ENCODE measurements around the gene TOX3. TPM values are rescaled to one million over a fixed set of nuclear protein-coding genes. Genes with fewer than 3 reads are reported as not detected.

TOX3 gene
- polyA plus RNA-seq, 1 donor = 10.9 TPM

- Histone ChIP-seq H3K36me3 (ENCODE audit: control insufficient read depth, insufficient read depth, low read length) (no peaks in the 10 kb centered on the region), H3K27me3 (ENCODE audit: control insufficient read depth, insufficient read depth, low read length) (peaks cover 15% of the 10 kb centered on the region), H3K27ac (ENCODE audit: low read length) (no peak overlapping the region), H3K4me3 (ENCODE audit: low read length) (no peak overlapping the region), H3K9me3 (ENCODE audit: control insufficient read depth, low read depth, low read length) (no peaks in the 10 kb centered on the region), H3K4me1 (ENCODE audit: control insufficient read depth, insufficient read depth, low read length) (peaks cover 9% of the 10 kb centered on the region)
- WGBS (ENCODE audit: insufficient coverage, low lambda C conversion rate) = 45% methylated on average over 3 of the region's 11 CpGs
- peak in 1 of 2 donors; percentile 53 for DNase-seq
Observed at GRCh38 chr16:52549011-52549692, 2.2 kb upstream of the TOX3 start.

GRCh38 chr16:52548261-52549010 lies 1.5 kb upstream of the TOX3 start:
- peak in 1 of 2 donors; percentile 36 for DNase-seq
- peak overlapping the region; percentile 26 for H3K27ac ChIP-seq (ENCODE audit: low read length)
- no peak overlapping the region for H3K4me3 ChIP-seq (ENCODE audit: low read length)
- H3K9me3 ChIP-seq (ENCODE audit: control insufficient read depth, low read depth, low read length) = no peaks in the 10 kb centered on the region
- peaks cover 15% of the 10 kb centered on the region for H3K27me3 ChIP-seq (ENCODE audit: control insufficient read depth, insufficient read depth, low read length)
- 80% methylated on average over 1 of the region's 10 CpGs for WGBS (ENCODE audit: insufficient coverage, low lambda C conversion rate)
- no peaks in the 10 kb centered on the region for H3K36me3 ChIP-seq (ENCODE audit: control insufficient read depth, insufficient read depth, low read length)
- H3K4me1 ChIP-seq (ENCODE audit: control insufficient read depth, insufficient read depth, low read length) = peaks cover 9% of the 10 kb centered on the region

DNA sequence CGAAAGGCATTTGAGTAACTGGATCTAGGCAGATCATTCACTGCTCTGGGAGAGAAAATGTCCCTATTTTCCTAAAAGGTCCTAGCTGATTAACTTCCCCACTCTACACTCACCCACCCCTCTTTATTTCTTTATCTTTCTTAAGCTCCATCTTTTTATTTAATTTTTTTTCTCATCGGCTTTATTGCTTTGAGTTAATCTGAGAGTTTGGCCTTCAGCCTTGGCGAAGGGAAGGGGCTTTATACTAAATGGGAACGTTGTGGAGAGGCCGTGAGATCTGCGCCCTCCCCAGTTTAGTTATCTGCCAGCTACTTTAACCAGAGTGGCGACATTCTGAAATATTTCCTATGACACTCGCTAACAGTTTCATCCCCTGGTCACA lies 882 bp upstream of the TOX3 start:
- no peak for DNase-seq
- H3K4me3 ChIP-seq (ENCODE audit: low read length) = peak overlapping the region; percentile 53
- H3K9me3 ChIP-seq (ENCODE audit: control insufficient read depth, low read depth, low read length) = no peaks in the 10 kb centered on the region
- H3K36me3 ChIP-seq (ENCODE audit: control insufficient read depth, insufficient read depth, low read length) = no peaks in the 10 kb centered on the region
- 50% methylated on average over 1 of the region's 8 CpGs for WGBS (ENCODE audit: insufficient coverage, low lambda C conversion rate)
- peaks cover 9% of the 10 kb centered on the region for H3K4me1 ChIP-seq (ENCODE audit: control insufficient read depth, insufficient read depth, low read length)
- peak overlapping the region; percentile 61 for H3K27ac ChIP-seq (ENCODE audit: low read length)
- H3K27me3 ChIP-seq (ENCODE audit: control insufficient read depth, insufficient read depth, low read length) = peaks cover 15% of the 10 kb centered on the region

- WGBS (ENCODE audit: insufficient coverage, low lambda C conversion rate) = no CpG with 5 or more reads among the region's 79 CpGs
- H3K27me3 ChIP-seq (ENCODE audit: control insufficient read depth, insufficient read depth, low read length) = peaks cover 15% of the 10 kb centered on the region
- H3K27ac ChIP-seq (ENCODE audit: low read length) = peak overlapping the region; percentile 28
- peak in 1 of 2 donors; percentile 58 for DNase-seq
- no peaks in the 10 kb centered on the region for H3K9me3 ChIP-seq (ENCODE audit: control insufficient read depth, low read depth, low read length)
- H3K36me3 ChIP-seq (ENCODE audit: control insufficient read depth, insufficient read depth, low read length) = no peaks in the 10 kb centered on the region
- peak overlapping the region; percentile 70 for H3K4me3 ChIP-seq (ENCODE audit: low read length)
- H3K4me1 ChIP-seq (ENCODE audit: control insufficient read depth, insufficient read depth, low read length) = peaks cover 9% of the 10 kb centered on the region
Observed at GRCh38 chr16:52546291-52547003, 496 bp downstream of the TOX3 start.

DNA sequence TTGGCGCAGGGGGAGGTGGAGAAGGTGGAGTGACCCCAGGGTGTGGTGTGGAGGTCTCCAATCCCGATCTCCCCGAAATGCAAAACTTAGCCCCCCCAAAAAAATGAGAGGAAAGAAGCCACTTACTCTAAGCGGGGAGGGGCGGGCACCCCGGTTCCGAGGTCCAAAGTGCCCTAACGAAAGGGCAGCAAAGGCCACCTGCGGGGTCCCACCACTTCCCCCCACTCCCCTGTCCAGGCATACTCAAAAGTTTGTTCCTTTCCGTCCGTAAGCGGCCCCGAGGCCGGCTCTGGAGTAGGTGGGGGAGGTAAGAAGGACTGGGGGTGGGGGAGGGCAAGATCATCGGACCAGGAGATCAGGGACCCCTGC lies 1.1 kb downstream of the TOX3 start:
- H3K4me1 ChIP-seq (ENCODE audit: control insufficient read depth, insufficient read depth, low read length) = peaks cover 9% of the 10 kb centered on the region
- no peaks in the 10 kb centered on the region for H3K36me3 ChIP-seq (ENCODE audit: control insufficient read depth, insufficient read depth, low read length)
- peaks cover 15% of the 10 kb centered on the region for H3K27me3 ChIP-seq (ENCODE audit: control insufficient read depth, insufficient read depth, low read length)
- DNase-seq = peak in 1 of 2 donors; percentile 34
- no CpG with 5 or more reads among the region's 15 CpGs for WGBS (ENCODE audit: insufficient coverage, low lambda C conversion rate)
- peak overlapping the region; percentile 70 for H3K4me3 ChIP-seq (ENCODE audit: low read length)
- no peaks in the 10 kb centered on the region for H3K9me3 ChIP-seq (ENCODE audit: control insufficient read depth, low read depth, low read length)
- H3K27ac ChIP-seq (ENCODE audit: low read length) = peak overlapping the region; percentile 2

GRCh38 chr16:52545222-52545897 lies 1.6 kb downstream of the TOX3 start:
- DNase-seq = peak in 1 of 2 donors; percentile 49
- Histone ChIP-seq H3K9me3 (ENCODE audit: control insufficient read depth, low read depth, low read length) (no peaks in the 10 kb centered on the region), H3K27me3 (ENCODE audit: control insufficient read depth, insufficient read depth, low read length) (peaks cover 15% of the 10 kb centered on the region), H3K4me3 (ENCODE audit: low read length) (peak overlapping the region; percentile 70), H3K36me3 (ENCODE audit: control insufficient read depth, insufficient read depth, low read length) (no peaks in the 10 kb centered on the region), H3K4me1 (ENCODE audit: control insufficient read depth, insufficient read depth, low read length) (peaks cover 9% of the 10 kb centered on the region), H3K27ac (ENCODE audit: low read length) (peak overlapping the region; percentile 2)
- 0% methylated on average over 3 of the region's 36 CpGs for WGBS (ENCODE audit: insufficient coverage, low lambda C conversion rate)

- Histone ChIP-seq H3K27ac (ENCODE audit: low read length) (no peak overlapping the region), H3K27me3 (ENCODE audit: control insufficient read depth, insufficient read depth, low read length) (peaks cover 14% of the 10 kb centered on the region), H3K36me3 (ENCODE audit: control insufficient read depth, insufficient read depth, low read length) (no peaks in the 10 kb centered on the region), H3K4me1 (ENCODE audit: control insufficient read depth, insufficient read depth, low read length) (peaks cover 9% of the 10 kb centered on the region), H3K4me3 (ENCODE audit: low read length) (peak overlapping the region; percentile 70), H3K9me3 (ENCODE audit: control insufficient read depth, low read depth, low read length) (no peaks in the 10 kb centered on the region)
- WGBS (ENCODE audit: insufficient coverage, low lambda C conversion rate) = no CpG with 5 or more reads among the region's 2 CpGs
- DNase-seq = no peak
Observed at GRCh38 chr16:52544703-52545102, 2.2 kb downstream of the TOX3 start.

DNA sequence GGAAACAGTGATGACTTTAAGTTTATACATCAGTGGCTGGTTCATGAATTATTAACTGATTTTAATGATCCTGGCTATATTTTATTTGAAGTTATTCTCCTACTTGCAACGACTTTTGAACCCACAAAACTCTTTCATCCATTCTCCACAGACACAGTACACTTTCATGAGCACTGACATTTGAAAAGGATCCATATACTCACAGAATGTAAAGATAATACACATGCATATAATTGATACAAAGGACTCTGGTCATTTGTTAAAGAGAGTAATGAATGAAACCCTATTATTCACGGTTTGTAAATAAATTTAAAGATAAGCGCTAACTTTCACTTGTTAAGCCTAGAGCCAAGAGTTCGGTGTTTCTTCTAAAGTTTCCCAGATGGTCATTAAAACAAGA lies 3.3 kb downstream of the TOX3 start:
- peaks cover 8% of the 10 kb centered on the region for H3K4me1 ChIP-seq (ENCODE audit: control insufficient read depth, insufficient read depth, low read length)
- peaks cover 13% of the 10 kb centered on the region for H3K27me3 ChIP-seq (ENCODE audit: control insufficient read depth, insufficient read depth, low read length)
- no peak overlapping the region for H3K27ac ChIP-seq (ENCODE audit: low read length)
- H3K36me3 ChIP-seq (ENCODE audit: control insufficient read depth, insufficient read depth, low read length) = peaks cover 2% of the 10 kb centered on the region
- H3K9me3 ChIP-seq (ENCODE audit: control insufficient read depth, low read depth, low read length) = no peaks in the 10 kb centered on the region
- peak in 1 of 2 donors; percentile 27 for DNase-seq
- 0% methylated on average over 1 of the region's 4 CpGs for WGBS (ENCODE audit: insufficient coverage, low lambda C conversion rate)
- no peak overlapping the region for H3K4me3 ChIP-seq (ENCODE audit: low read length)

- DNase-seq = no peak
- H3K27ac ChIP-seq (ENCODE audit: low read length) = no peak overlapping the region
- H3K27me3 ChIP-seq (ENCODE audit: control insufficient read depth, insufficient read depth, low read length) = peaks cover 4% of the 10 kb centered on the region
- H3K9me3 ChIP-seq (ENCODE audit: control insufficient read depth, low read depth, low read length) = no peaks in the 10 kb centered on the region
- peaks cover 2% of the 10 kb centered on the region for H3K36me3 ChIP-seq (ENCODE audit: control insufficient read depth, insufficient read depth, low read length)
- H3K4me3 ChIP-seq (ENCODE audit: low read length) = no peak overlapping the region
- H3K4me1 ChIP-seq (ENCODE audit: control insufficient read depth, insufficient read depth, low read length) = no peaks in the 10 kb centered on the region
- no CpG with 5 or more reads among the region's 2 CpGs for WGBS (ENCODE audit: insufficient coverage, low lambda C conversion rate)
Observed at GRCh38 chr16:52540910-52541309, 6.0 kb downstream of the TOX3 start.

DNA sequence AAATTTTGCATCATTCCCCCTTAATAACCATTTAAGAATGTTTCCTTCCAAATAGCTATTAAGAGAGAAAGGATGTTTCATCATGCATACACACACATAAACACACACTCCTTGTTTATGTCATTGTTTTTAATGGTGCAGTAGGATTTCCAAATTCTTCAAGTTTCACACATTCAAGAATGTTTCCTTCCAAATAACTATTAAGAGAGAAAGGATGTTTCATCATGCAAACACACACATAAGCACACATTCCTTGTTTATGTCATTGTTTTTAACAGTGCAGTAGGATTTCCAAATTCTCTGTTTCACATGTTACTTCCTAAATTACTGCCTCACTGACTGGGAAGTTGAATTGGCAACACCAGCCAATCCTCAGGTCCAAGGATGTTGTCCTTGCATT lies 7.8 kb downstream of the TOX3 start:
- no peaks in the 10 kb centered on the region for H3K9me3 ChIP-seq (ENCODE audit: control insufficient read depth, low read depth, low read length)
- H3K36me3 ChIP-seq (ENCODE audit: control insufficient read depth, insufficient read depth, low read length) = peaks cover 2% of the 10 kb centered on the region
- no peak for DNase-seq
- H3K4me1 ChIP-seq (ENCODE audit: control insufficient read depth, insufficient read depth, low read length) = no peaks in the 10 kb centered on the region
- no peaks in the 10 kb centered on the region for H3K27me3 ChIP-seq (ENCODE audit: control insufficient read depth, insufficient read depth, low read length)
- H3K4me3 ChIP-seq (ENCODE audit: low read length) = no peak overlapping the region
- no peak overlapping the region for H3K27ac ChIP-seq (ENCODE audit: low read length)

Measured in large intestine (tissue), 3 donors.